Anterior cingulate cortex (tissue), 58 donors: Measurements from ENCODE around the gene MMRN2.
"Not testable (repeated sequence)": the region's sequence is repeated elsewhere in the genome, so short reads cannot be mapped to it uniquely, and the experiment has no call there.

Experiments
- DNase-seq, 58 donors: peaks; one replicate each; lab custom pipeline; 2025; lab: John Stamatoyannopoulos, UW

The MMRN2 gene

GRCh38 chr10:86943316-86944030, 13.9 kb downstream of the MMRN2 start:
- no peak for DNase-seq

GRCh38 chr10:86942441-86943315, 14.7 kb downstream of the MMRN2 start:
- DNase-seq = no peak

- DNase-seq = no peak
Measured at GRCh38 chr10:86941991-86942421, 15.4 kb downstream of the MMRN2 start.

GRCh38 chr10:86941426-86941825, 16.0 kb downstream of the MMRN2 start:
- no peak for DNase-seq

GRCh38 chr10:86940677-86941076, 16.7 kb downstream of the MMRN2 start:
- DNase-seq = no peak

GRCh38 chr10:86940076-86940475, 17.3 kb downstream of the MMRN2 start:
- not testable (repeated sequence) for DNase-seq

GRCh38 chr10:86938260-86938659, 19.2 kb downstream of the MMRN2 start:
- DNase-seq = no peak

- no peak for DNase-seq
Measured at GRCh38 chr10:86937502-86938154, 19.8 kb downstream of the MMRN2 start.

- DNase-seq = no peak
Measured at GRCh38 chr10:86936661-86937501, 20.5 kb downstream of the MMRN2 start.

GRCh38 chr10:86934162-86934711, 23.2 kb downstream of the MMRN2 start:
- DNase-seq = not testable (repeated sequence)

GRCh38 chr10:86932674-86933073, 24.7 kb downstream of the MMRN2 start:
- DNase-seq = no peak

GRCh38 chr10:86931872-86932271, 25.5 kb downstream of the MMRN2 start:
- no peak for DNase-seq

GRCh38 chr10:86929468-86930380, 27.7 kb downstream of the MMRN2 start:
- DNase-seq = peak in 4 of 58 donors; percentile 9 to 42 (median 24)

GRCh38 chr10:86922553-86922961, 34.9 kb downstream of the MMRN2 start:
- no peak for DNase-seq

GRCh38 chr10:86918022-86918471, 39.4 kb downstream of the MMRN2 start:
- DNase-seq = no peak

- DNase-seq = no peak
Measured at GRCh38 chr10:86914734-86915133, 42.7 kb downstream of the MMRN2 start.

- peak in 3 of 58 donors; percentile 0 to 14 (median 11) for DNase-seq
Measured at GRCh38 chr10:86905429-86905828, 52.0 kb downstream of the MMRN2 start.

GRCh38 chr10:86904600-86904999, 52.8 kb downstream of the MMRN2 start:
- DNase-seq = no peak

GRCh38 chr10:86900955-86901354, 56.5 kb downstream of the MMRN2 start:
- DNase-seq = peak in 47 of 58 donors; percentile 2 to 78 (median 35)
